ENCODE data around the gene ACBD6. TPM values are rescaled to one million over a fixed set of nuclear protein-coding genes. Genes with fewer than 3 reads are reported as not detected.

The ACBD6 gene
- polyA plus RNA-seq, 4 donors, result 64.9 to 75.5 (median 67.5) TPM

DNA sequence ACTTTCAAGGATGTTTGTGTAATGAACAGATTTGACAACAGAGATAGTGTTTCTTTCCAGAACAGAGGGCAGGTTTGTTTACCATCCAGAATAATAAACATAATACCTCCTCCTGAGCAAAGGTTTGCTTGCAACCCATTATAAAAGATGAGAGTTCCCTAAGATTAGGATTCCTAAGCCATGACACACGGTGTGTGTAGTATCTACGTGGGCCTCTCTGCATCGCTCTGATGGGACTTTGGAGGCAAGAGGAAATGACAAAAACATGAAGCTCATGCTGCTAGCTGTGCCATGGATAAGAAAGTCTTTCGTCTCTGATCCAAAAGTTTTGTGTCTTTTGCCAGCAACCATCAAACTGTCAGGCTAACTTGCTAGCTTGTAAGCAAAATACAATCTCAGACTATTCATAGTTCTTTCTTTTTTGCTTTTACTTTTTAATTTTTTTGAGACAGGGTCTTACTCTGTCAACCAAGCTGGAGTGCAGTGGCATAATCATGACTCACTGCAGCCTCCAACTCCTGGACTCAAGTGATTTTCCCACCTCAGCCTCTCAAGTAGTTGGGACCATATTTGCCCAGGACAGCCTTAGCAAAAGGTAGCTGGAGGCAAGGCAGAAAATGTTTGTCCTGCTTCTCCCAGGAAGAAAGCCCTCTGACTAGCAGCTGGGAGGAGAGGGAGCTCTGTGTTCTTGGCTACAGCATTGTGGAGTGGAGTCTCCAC lies 191.2 kb downstream of the ACBD6 start:
- no peak for DNase-seq (ENCODE audit: low read depth in 4 of 4, low spot score in 3 of 4)

DNA sequence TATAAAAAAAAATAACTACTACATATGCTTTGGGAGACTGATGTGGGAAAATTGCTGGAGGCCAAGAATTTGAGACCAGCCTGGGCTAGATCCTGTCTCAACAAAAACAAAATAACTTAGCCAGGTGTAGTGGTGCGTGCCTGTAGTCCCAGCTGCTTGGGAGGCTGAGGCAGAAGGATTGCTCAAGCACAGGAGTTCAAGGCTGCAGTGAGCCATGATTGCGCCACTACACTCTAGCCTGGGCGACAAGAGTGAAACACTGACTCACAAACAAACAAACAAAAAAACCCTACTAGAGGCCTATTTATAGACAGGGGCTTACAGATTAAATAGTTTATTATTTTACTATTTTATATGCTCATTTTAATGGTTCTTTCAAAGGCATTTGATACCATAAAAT lies 192.3 kb downstream of the ACBD6 start:
- no peak for DNase-seq (ENCODE audit: low read depth in 4 of 4, low spot score in 3 of 4)

DNA sequence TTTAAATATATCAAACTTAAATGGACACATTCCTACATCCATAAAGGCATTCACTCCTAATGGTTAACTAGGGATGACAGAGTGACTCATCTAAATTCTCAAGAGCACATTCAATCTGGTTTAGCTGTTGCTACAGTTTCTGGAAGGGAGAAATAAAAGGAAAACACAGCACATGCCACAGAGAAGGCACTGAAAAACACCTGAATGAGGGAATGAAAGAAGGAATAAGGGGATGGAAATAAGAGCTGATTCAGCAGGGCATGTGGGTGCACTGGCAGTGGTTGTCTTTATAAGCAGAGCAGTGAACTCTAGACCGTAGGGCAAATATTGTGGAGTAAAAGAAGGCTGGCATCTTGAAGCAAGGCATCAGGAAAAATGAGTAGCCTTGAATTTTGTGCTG lies 193.0 kb downstream of the ACBD6 start:
- no peak for DNase-seq (ENCODE audit: low read depth in 4 of 4, low spot score in 3 of 4)

GRCh38 chr1:180301135-180301742 lies 201.1 kb downstream of the ACBD6 start:
- no peak for DNase-seq (ENCODE audit: low read depth in 4 of 4, low spot score in 3 of 4)

DNA sequence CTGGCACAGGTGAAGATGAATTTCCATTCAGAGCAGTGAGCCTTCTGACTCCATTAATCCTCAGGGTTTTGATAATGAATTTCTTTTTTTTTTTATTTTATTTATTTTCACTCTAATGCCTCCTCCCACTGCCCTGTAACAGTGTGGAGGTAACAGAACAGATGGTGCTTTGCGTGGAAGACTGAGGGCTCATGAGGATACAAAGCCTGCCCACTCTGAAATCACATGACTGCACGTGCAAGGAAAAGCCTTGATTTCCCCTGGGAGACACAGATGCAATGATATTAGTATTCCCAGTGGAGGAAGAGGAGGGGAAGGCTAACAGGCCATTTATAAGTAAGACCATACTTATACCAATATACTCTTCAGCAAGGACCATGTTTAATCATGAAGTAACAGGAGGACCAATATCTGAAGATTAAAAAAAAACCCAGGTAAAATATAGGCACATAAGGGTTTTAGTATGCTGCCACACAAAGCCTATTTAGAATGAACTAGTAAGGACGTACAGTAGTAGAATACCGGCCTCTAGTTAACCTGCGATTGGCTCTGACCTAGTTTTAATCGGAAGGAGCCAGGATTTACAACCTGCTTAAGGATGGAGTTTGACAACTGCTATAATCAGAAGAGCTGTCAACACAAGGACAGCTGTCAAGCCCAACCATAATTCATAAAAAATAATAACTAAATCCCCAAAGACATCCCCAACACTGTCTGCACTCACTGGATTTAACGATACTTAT lies 202.7 kb downstream of the ACBD6 start:
- no peak for DNase-seq (ENCODE audit: low read depth in 4 of 4, low spot score in 3 of 4)

DNA sequence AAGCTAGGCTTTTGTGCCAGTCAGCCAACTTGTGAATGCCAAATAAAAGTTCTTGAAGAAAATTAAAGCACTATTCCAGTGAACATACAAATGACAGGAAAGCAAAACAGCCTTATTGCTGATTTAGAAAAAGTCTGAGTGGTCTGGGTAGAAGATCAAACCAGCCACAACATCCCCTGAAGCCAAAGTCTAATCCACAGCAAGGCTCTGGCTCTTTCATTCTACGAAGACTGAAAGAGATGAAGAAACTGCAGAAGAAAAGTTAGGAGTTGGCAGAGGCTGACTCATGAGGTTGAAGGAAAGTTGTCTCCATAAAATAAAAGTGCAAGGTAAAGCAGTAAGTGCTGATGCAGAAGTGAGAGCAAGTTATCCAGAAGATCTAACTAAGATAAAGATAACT lies 206.4 kb downstream of the ACBD6 start:
- no peak for DNase-seq (ENCODE audit: low read depth in 4 of 4, low spot score in 3 of 4)

- DNase-seq (ENCODE audit: low read depth in 4 of 4, low spot score in 3 of 4), result no peak
These were observed 207.7 kb downstream of the ACBD6 start for GRCh38 chr1:180294711-180295110.

GRCh38 chr1:180291004-180291403 lies 211.4 kb downstream of the ACBD6 start:
- DNase-seq (ENCODE audit: low read depth in 4 of 4, low spot score in 3 of 4), result no peak

DNA sequence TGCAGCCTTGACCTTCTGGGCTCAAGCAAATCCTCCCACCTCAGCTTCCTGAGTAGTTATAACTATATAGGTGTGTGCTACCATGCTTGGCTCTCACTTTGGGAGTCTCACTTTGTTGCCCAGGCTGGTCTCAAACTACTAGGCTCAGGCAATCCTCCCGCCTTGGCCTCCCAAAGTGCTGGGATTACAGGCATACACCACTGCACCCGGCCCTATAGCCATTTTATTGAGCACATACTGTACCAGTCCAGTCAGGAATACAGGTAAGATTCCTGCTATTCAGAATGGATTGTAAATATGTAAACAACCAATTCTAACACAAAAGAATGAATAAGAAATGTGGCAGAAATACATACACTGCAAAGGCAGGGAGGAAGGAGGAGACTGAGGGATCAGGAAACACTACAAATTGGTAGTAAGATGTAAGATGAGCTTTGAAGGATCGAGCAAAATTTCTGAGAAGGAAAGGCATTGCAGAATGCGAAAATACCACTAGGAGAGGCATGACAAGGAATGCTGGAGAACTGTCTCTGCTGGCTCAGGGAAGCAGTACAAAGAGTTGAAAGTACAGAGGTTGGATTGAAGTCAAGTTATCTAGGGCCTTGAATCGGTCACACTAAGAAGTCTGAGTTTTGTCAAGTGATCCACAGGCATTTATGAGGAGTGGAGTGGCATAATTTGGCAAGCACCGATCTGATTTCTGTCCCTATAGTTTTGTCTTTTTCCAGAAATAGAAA lies 211.9 kb downstream of the ACBD6 start:
- DNase-seq (ENCODE audit: low read depth in 4 of 4, low spot score in 3 of 4), result no peak

DNA sequence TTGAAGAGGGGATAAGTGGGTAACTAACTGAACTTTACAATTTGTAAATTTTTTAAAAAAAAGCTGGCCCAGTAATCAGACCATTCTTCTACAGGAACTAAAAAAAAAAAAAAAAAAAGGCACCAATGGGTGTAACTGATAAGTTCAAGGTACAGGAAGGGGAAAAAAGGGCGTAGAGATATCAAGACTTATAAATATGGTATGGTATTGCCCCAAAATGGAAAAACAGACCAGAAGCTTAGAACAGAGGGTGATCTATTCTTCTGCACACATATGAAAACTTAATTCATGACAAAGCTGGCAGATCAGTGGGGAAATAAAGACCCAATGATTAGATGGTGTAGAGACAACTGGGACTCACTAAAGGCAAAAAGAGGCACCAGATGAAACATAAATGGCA lies 213.4 kb downstream of the ACBD6 start:
- no peak for DNase-seq (ENCODE audit: low read depth in 4 of 4, low spot score in 3 of 4)

GRCh38 chr1:180287988-180288705 lies 214.2 kb downstream of the ACBD6 start:
- no peak for DNase-seq (ENCODE audit: low read depth in 4 of 4, low spot score in 3 of 4)

DNA sequence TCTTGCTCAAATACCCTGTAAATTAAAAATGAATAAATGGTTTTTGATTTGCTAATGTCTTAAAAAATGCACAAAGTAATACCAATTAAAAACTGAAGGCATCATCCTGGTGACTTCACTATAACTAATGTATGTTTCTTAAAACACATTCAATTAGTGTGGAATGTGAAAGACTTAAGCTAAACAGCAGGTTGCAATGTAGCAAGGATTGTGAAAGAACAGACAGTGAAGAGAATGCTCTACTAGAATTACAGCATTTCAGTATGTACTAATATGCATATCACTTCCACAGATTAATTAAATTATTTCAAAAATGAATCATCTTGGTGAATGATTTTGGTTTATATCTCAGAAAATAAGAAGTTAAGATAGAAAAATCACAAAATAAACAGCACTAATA lies 216.0 kb downstream of the ACBD6 start:
- no peak for DNase-seq (ENCODE audit: low read depth in 4 of 4, low spot score in 3 of 4)

- no peak for DNase-seq (ENCODE audit: low read depth in 4 of 4, low spot score in 3 of 4)
These were observed 219.3 kb downstream of the ACBD6 start for GRCh38 chr1:180283098-180283497.

GRCh38 chr1:180282401-180283044 lies 219.9 kb downstream of the ACBD6 start:
- no peak for DNase-seq (ENCODE audit: low read depth in 4 of 4, low spot score in 3 of 4)

- DNase-seq (ENCODE audit: low read depth in 4 of 4, low spot score in 3 of 4), result no peak
These were observed 220.9 kb downstream of the ACBD6 start for GRCh38 chr1:180281490-180281889.

GRCh38 chr1:180280617-180281016 lies 221.8 kb downstream of the ACBD6 start:
- DNase-seq (ENCODE audit: low read depth in 4 of 4, low spot score in 3 of 4), result no peak

DNA sequence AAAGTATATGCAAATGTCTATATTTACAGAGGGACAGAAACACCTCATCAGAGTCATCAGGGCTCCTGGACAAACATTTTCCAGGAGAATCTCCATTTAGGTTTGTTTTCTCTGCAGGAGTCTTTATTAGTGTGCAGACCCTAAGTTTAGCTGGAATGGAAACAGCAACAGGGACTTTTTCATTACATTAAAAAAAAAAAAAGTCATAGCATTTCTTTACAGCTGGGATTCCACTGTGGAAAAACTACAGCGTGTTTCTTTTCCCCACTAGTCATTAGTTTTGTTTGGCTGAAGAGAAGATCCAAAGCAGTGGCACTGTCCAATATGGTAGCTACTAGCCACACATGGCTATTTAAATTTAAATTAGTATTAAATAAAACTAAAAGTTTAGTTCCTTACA lies 222.7 kb downstream of the ACBD6 start:
- no peak for DNase-seq (ENCODE audit: low read depth in 4 of 4, low spot score in 3 of 4)

- no peak for DNase-seq (ENCODE audit: low read depth in 4 of 4, low spot score in 3 of 4)
These were observed 223.6 kb downstream of the ACBD6 start for GRCh38 chr1:180278596-180279395.

- DNase-seq (ENCODE audit: low read depth in 4 of 4, low spot score in 3 of 4), result no peak
These were observed 224.2 kb downstream of the ACBD6 start for GRCh38 chr1:180278194-180278515.

All from right renal pelvis (tissue), 4 donors.